Endothelial cell of umbilical vein (primary cell): ENCODE results near the gene SEMA4B. TPM values are rescaled to one million over a fixed set of nuclear protein-coding genes. Genes with fewer than 3 reads are reported as not detected.
"Not testable (repeated sequence)": the region's sequence is repeated elsewhere in the genome, so short reads cannot be mapped to it uniquely, and the experiment has no call there.

Experiments used
- BruUV-seq: library from RNA; stranded (reverse); fragments of 400-500 nt; replicated peaks from 2 replicates; lab custom pipeline; 2021; lab: Mats Ljungman, UMichigan
- CTCF ChIA-PET: fragments of 300-600, 350-600 bp; sonication (Branson Sonifier 250); formaldehyde crosslinking; loops from one replicate; lab custom pipeline; 2021; ENCODE audit warnings: antibody characterized with exemption, inconsistent platforms; lab: Charles Lee
- POLR2A ChIA-PET: fragments of 300-600, 350-600 bp; sonication (Branson Sonifier 250); formaldehyde crosslinking; loops from one replicate; lab custom pipeline; 2021; ENCODE audit warnings: antibody characterized with exemption, inconsistent platforms; lab: Charles Lee
- DNase-seq: peaks from one replicate; pipeline ENCODE4 v3.0.0-alpha.2; 2011; ENCODE audit warnings: low read depth, low spot score
- FAIRE-seq: peaks from 2 replicates; lab custom pipeline; 2011; peaks lifted over from hg19 to GRCh38; lab: Jason Lieb, UNC
- H2AFZ ChIP-seq: 2 replicates; pipeline ENCODE4 v1.6.0; 2012; ENCODE audit warnings: low read depth, low read length, control low read depth, inconsistent platforms
- H3K27ac ChIP-seq: 2 replicates; pipeline ENCODE4 v1.5.1; 2011; ENCODE audit warnings: low read depth, mild to moderate bottlenecking, control low read depth, low read length, moderate library complexity; ENCODE audit not compliant: insufficient read depth
- H3K27me3 ChIP-seq, 2 experiments: 2 replicates each; pipeline versions ENCODE4 v1.6.0 to v1.6.1; 2011; ENCODE audit warnings: low read length in 2 of 2, mixed read lengths in 1 of 2; ENCODE audit not compliant: control insufficient read depth in 2 of 2, insufficient read depth in 2 of 2
- H3K36me3 ChIP-seq, 2 experiments: 2 replicates in 1 of 2; 3 replicates in 1 of 2; pipeline ENCODE4 v1.5.1; 2011; ENCODE audit warnings: low read length in 2 of 2, mild to moderate bottlenecking in 1 of 2, moderate library complexity in 1 of 2; ENCODE audit not compliant: control insufficient read depth in 2 of 2, insufficient read depth in 2 of 2; ENCODE audit errors: extremely low read depth in 1 of 2
- H3K4me1 ChIP-seq: 3 replicates; pipeline ENCODE4 v1.5.1; 2011; ENCODE audit warnings: mild to moderate bottlenecking, low read length; ENCODE audit not compliant: control insufficient read depth, insufficient read depth; ENCODE audit errors: extremely low read depth
- H3K4me2 ChIP-seq: 2 replicates; pipeline ENCODE4 v1.6.1; 2011; ENCODE audit warnings: low read length, control low read depth, mixed read lengths; ENCODE audit not compliant: insufficient read depth
- H3K4me3 ChIP-seq, 3 experiments: fragments of 200-600 bp in 1 of 3; sonication (generic), shearing (Covaris generic) in 1 of 3; replicated peaks in 1 of 3; 2 replicates each; pipeline ENCODE4 v1.5.1; 2011 to 2016; ENCODE audit warnings: control low read depth in 3 of 3, low read length in 3 of 3, mild to moderate bottlenecking in 2 of 3, inconsistent platforms in 1 of 3, low read depth in 1 of 3, moderate library complexity in 1 of 3; ENCODE audit not compliant: insufficient read depth in 1 of 3
- H3K79me2 ChIP-seq: 2 replicates; pipeline ENCODE4 v1.6.0; 2012; ENCODE audit warnings: low read length, inconsistent platforms; ENCODE audit not compliant: control insufficient read depth, insufficient read depth
- H3K9ac ChIP-seq: replicated peaks from 2 replicates; pipeline ENCODE3; 2011; ENCODE audit warnings: low read length, control low read depth; ENCODE audit not compliant: insufficient read depth; ENCODE audit errors: extremely low read depth
- H3K9me1 ChIP-seq: replicated peaks from 3 replicates; pipeline ENCODE4 v1.6.0; 2011; ENCODE audit warnings: mild to moderate bottlenecking, low read length; ENCODE audit not compliant: control insufficient read depth, insufficient read depth; ENCODE audit errors: extremely low read depth
- H3K9me3 ChIP-seq: replicated peaks from 2 replicates; pipeline ENCODE4 v1.5.1; 2012; ENCODE audit warnings: low read length, inconsistent platforms; ENCODE audit not compliant: control insufficient read depth, insufficient read depth
- H4K20me1 ChIP-seq: replicated peaks from 2 replicates; pipeline ENCODE3; 2011; ENCODE audit warnings: mild to moderate bottlenecking, low read length; ENCODE audit not compliant: control insufficient read depth, insufficient read depth; ENCODE audit errors: extremely low read depth
- EZH2 ChIP-seq: IDR thresholded peaks from 2 replicates; pipeline ENCODE4 v1.6.1; 2012; ENCODE audit warnings: borderline replicate concordance, low read depth, mild to moderate bottlenecking, moderate library complexity, low read length, inconsistent platforms; ENCODE audit not compliant: severe bottlenecking
- FOS ChIP-seq: IDR thresholded peaks from 2 replicates; pipeline ENCODE4 v1.6.1; 2011; ENCODE audit warnings: mild to moderate bottlenecking, low read length, moderate library complexity, borderline replicate concordance; ENCODE audit not compliant: insufficient read depth
- GATA2 ChIP-seq: IDR thresholded peaks from 2 replicates; pipeline ENCODE4 v1.7.0; 2011; ENCODE audit warnings: low read depth, mild to moderate bottlenecking, moderate library complexity, mixed read lengths, low read length; ENCODE audit not compliant: insufficient read length, insufficient read depth
- JUN ChIP-seq: IDR thresholded peaks from 2 replicates; pipeline ENCODE4 v1.6.1; 2011; ENCODE audit warnings: borderline replicate concordance, low read depth; ENCODE audit not compliant: insufficient read length, insufficient read depth
- MAX ChIP-seq: IDR thresholded peaks from 2 replicates; pipeline ENCODE4 v1.6.1; 2011; ENCODE audit not compliant: insufficient read depth, insufficient read length
- MYC ChIP-seq: IDR thresholded peaks from one replicate; pipeline ENCODE4 v1.6.1; 2011; ENCODE audit warnings: mild to moderate bottlenecking, low read depth, low read length
- POLR2A ChIP-seq: IDR thresholded peaks from 2 replicates; pipeline ENCODE4 v1.6.1; 2012; ENCODE audit warnings: low read depth, mild to moderate bottlenecking, control low read depth, low read length
- POLR2AphosphoS5 ChIP-seq: IDR thresholded peaks from 2 replicates; pipeline ENCODE4 v1.6.1; 2012; ENCODE audit warnings: low read depth, mild to moderate bottlenecking, control low read depth, low read length, moderate library complexity; ENCODE audit not compliant: insufficient read depth
- dilution Hi-C: fragments of 300-500 bp; cut with MboI; formaldehyde crosslinking; loops from one replicate; pipeline ENCODE4 v1.15.0; 2019; ENCODE audit warnings: low sequenced_read_pairs; ENCODE audit not compliant: extremely low pct_ligation_motif_present
- intact Hi-C: fragments of 100-400 bp; cut with micrococcal nuclease; formaldehyde crosslinking; loops from one replicate; pipeline ENCODE4 v1.10.0; 2022
- polyA plus RNA-seq, 4 experiments: library from polyadenylated mRNA; depleted of rRNA in 3 of 4; stranded (reverse) in 3 of 4; unstranded in 1 of 4; fragments of >200 nt; gene quantifications; 2 replicates each; pipeline versions ENCODE4 v1.2.1 to v1.2.3, GENCODE V29; 2011 to 2012; ENCODE audit warnings: missing spikeins in 1 of 4
- total RNA-seq: library from RNA; stranded (reverse); gene quantifications from 2 replicates; pipeline ENCODE4 v1.2.3, GENCODE V29; 2021
- TF ChIP-seq, protein P1 (sequence below), 2 donors: IDR thresholded peaks; 1 replicate in 1 of 2; 2 replicates in 1 of 2; pipeline ENCODE4 v1.5.1; 2011; ENCODE audit warnings: low read length in 2 of 2, mild to moderate bottlenecking in 2 of 2, moderate library complexity in 2 of 2, control low read depth in 1 of 2, inconsistent platforms in 1 of 2, low read depth in 1 of 2; ENCODE audit not compliant: insufficient read depth in 1 of 2; ENCODE audit errors: extremely low read depth in 1 of 2

The SEMA4B gene
- total and polyA plus RNA-seq, 2 donors (not counting 3 experiments of a cell fraction or from before 2014, with no cell fraction given) = 6.1 to 7.1 TPM

GRCh38 chr15:90188065-90188464 lies 13.1 kb upstream of the SEMA4B start:
- H3K4me2 ChIP-seq, H3K27ac ChIP-seq, dilution Hi-C loops, H3K4me1 ChIP-seq, H3K9me1 ChIP-seq, H3K27me3 ChIP-seq, H3K36me3 ChIP-seq, DNase-seq, H2AFZ ChIP-seq, intact Hi-C loops, H4K20me1 ChIP-seq, CTCF ChIA-PET, BruUV-seq, H3K79me2 ChIP-seq, H3K9ac ChIP-seq, H3K4me3 ChIP-seq, H3K9me3 ChIP-seq, FAIRE-seq, POLR2A ChIA-PET: not testable (repeated sequence)

DNA sequence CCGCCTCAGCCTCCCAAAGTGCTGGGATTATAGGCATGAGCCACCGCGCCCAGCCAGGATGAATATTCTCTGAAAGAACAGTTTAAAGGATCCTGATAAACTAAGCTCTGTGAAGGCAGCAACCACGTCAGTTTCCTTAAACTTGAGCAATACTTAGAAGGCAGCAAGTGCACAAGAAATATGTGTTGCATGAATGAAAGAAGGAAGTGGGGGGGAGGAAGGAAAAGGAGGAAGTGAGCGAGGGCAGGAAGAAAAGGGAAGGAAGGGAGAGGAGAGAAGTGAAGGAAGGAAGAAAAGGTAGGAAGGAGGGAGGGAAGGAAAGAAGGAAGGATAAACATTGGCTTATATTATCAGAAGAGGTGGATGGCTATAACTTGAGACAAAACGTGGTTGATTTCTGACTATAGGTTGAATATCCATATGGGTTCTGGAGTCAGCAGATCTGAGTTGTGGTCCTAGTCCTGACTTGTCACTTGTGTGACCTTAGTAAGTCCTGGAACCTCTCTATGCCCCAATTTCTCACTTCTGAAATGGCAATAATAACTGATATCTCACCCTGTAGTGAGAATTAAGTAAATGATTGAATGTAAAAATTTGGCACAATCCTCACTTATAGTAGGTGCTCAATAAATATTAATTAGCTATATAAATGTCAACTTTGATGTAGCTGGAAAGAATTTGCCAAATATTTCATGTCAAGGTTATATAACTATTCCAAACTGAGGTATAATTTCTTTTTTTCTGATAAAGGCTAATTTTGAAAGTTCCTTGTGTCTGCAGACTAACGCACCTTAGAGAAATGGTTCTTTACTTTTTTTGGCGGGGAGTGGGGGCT lies 12.0 kb upstream of the SEMA4B start:
- CTCF ChIA-PET = interaction anchor here (1.0 kb wide), 1 partner anchor 12 kb away, joined by 3 read pairs; the partner anchor contains the start of gene SEMA4B

More for the DNA sequence above, 12.0 kb upstream of the SEMA4B start:
- Histone ChIP-seq H2AFZ (no peak overlapping the region), H3K27ac (no peak overlapping the region), H3K27me3 (no peaks in the 10 kb centered on the region), H3K4me3 (no peak overlapping the region), H3K9me3 (no peaks in the 10 kb centered on the region), H3K36me3 (no peaks in the 10 kb centered on the region), H3K9me1 (no peaks in the 10 kb centered on the region), H3K4me2 (no peak overlapping the region), H3K4me1 (peaks cover 4% of the 10 kb centered on the region), H4K20me1 (no peaks in the 10 kb centered on the region), H3K79me2 (no peaks in the 10 kb centered on the region), H3K9ac (no peak overlapping the region)
- TF ChIP-seq JUN (no peak), MYC (no peak), POLR2AphosphoS5 (no peak), EZH2 (no peak), MAX (no peak), FOS (no peak), POLR2A (no peak), GATA2 (no peak)
- TF ChIP-seq, protein P1, sequence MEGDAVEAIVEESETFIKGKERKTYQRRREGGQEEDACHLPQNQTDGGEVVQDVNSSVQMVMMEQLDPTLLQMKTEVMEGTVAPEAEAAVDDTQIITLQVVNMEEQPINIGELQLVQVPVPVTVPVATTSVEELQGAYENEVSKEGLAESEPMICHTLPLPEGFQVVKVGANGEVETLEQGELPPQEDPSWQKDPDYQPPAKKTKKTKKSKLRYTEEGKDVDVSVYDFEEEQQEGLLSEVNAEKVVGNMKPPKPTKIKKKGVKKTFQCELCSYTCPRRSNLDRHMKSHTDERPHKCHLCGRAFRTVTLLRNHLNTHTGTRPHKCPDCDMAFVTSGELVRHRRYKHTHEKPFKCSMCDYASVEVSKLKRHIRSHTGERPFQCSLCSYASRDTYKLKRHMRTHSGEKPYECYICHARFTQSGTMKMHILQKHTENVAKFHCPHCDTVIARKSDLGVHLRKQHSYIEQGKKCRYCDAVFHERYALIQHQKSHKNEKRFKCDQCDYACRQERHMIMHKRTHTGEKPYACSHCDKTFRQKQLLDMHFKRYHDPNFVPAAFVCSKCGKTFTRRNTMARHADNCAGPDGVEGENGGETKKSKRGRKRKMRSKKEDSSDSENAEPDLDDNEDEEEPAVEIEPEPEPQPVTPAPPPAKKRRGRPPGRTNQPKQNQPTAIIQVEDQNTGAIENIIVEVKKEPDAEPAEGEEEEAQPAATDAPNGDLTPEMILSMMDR (IDR thresholded peaks at IDR 0.05; ENCODE audit: extremely low read depth in 1 of 2, insufficient read depth in 1 of 2, low read depth in 1 of 2, low read length in 2 of 2) = no peak
- intact Hi-C loops = no loop called here
- BruUV-seq = no TSS peak
- FAIRE-seq = no peak
- dilution Hi-C loops = no loop called here
- DNase-seq = no peak
- POLR2A ChIA-PET = no interaction called here
